ENCODE data around the gene CDK16. TPM values are rescaled to one million over a fixed set of nuclear protein-coding genes. Genes with fewer than 3 reads are reported as not detected.

Gene CDK16
- total RNA-seq, 4 donors from 2014 or later: 105 to 181 (median 151) TPM

- Histone ChIP-seq H3K36me3 (peaks cover 0 to 7% (median 3%) of the 10 kb centered on the region in 4 donors), H3K4me3 (no peak overlapping the region), H3K9me3 (no peaks in the 10 kb centered on the region), H3K27me3 (no peaks in the 10 kb centered on the region), H3K4me1 (no peaks in the 10 kb centered on the region), H3K27ac (no peak overlapping the region)
- intact Hi-C loops (cut with DNase I; ENCODE audit: low total_unique reads) (no loop called here), in situ Hi-C loops (cut with MboI; ENCODE audit: low pct_ligation_motif_present in 1 of 4, low pct_unique_long_range_greater_than_20kb in 1 of 4, low sequenced_read_pairs in 3 of 4) (loop anchor here in 3 of 4 donors (25.0 kb wide), 2 partner anchors 206 to 331 kb away; no protein-coding TSS in a partner anchor)
- no peak for TF ChIP-seq CTCF (IDR thresholded peaks at IDR 0.05)
- no peak for TF ChIP-seq EP300 (IDR thresholded peaks at IDR 0.05; ENCODE audit: low read depth)
- TF ChIP-seq POLR2AphosphoS5 (IDR thresholded peaks at IDR 0.05): no peak
- no peak for TF ChIP-seq POLR2A (IDR thresholded peaks at IDR 0.05)
- DNase-seq: no peak
- WGBS, 2 donors (ENCODE audit: low coverage in 1 of 2): 89% methylated on average over 7 of the region's 10 CpGs; no CpG with 5 or more reads in 1 of the 2 donors
Measured at GRCh38 chrX:47181301-47181700, 37.2 kb upstream of the CDK16 start.

- Histone ChIP-seq H3K27ac (no peak overlapping the region), H3K36me3 (peaks cover 0 to 7% (median 3%) of the 10 kb centered on the region in 4 donors), H3K4me1 (no peaks in the 10 kb centered on the region), H3K27me3 (no peaks in the 10 kb centered on the region), H3K9me3 (no peaks in the 10 kb centered on the region), H3K4me3 (no peak overlapping the region)
- TF ChIP-seq CTCF (IDR thresholded peaks at IDR 0.05) (no peak), POLR2A (IDR thresholded peaks at IDR 0.05) (no peak), POLR2AphosphoS5 (IDR thresholded peaks at IDR 0.05) (no peak), EP300 (IDR thresholded peaks at IDR 0.05; ENCODE audit: low read depth) (no peak)
- intact Hi-C loops (cut with DNase I; ENCODE audit: low total_unique reads): no loop called here
- in situ Hi-C loops (cut with MboI; ENCODE audit: low pct_ligation_motif_present in 1 of 4, low pct_unique_long_range_greater_than_20kb in 1 of 4, low sequenced_read_pairs in 3 of 4): loop anchor here in 3 of 4 donors (25.0 kb wide), 2 partner anchors 205 to 330 kb away; no protein-coding TSS in a partner anchor
- 95% methylated on average over 9 of the region's 9 CpGs; no CpG with 5 or more reads in 1 of the 2 donors for WGBS, 2 donors (ENCODE audit: low coverage in 1 of 2)
- no peak for DNase-seq
Measured at GRCh38 chrX:47182106-47182700, 36.3 kb upstream of the CDK16 start.

- peaks cover 0 to 7% (median 3%) of the 10 kb centered on the region in 4 donors for H3K36me3 ChIP-seq
- in situ Hi-C loops (cut with MboI; ENCODE audit: low pct_ligation_motif_present in 1 of 4, low pct_unique_long_range_greater_than_20kb in 1 of 4, low sequenced_read_pairs in 3 of 4) (loop anchor here in 3 of 4 donors (25.0 kb wide), 2 partner anchors 203 to 328 kb away; no protein-coding TSS in a partner anchor), intact Hi-C loops (cut with DNase I; ENCODE audit: low total_unique reads) (no loop called here)
Measured at GRCh38 chrX:47184486-47184885, 34.0 kb upstream of the CDK16 start.

More at GRCh38 chrX:47184486-47184885, 34.0 kb upstream of the CDK16 start:
- Histone ChIP-seq H3K4me1 (no peaks in the 10 kb centered on the region), H3K4me3 (no peak overlapping the region), H3K27ac (no peak overlapping the region), H3K27me3 (no peaks in the 10 kb centered on the region), H3K9me3 (no peaks in the 10 kb centered on the region)
- WGBS, 2 donors (ENCODE audit: low coverage in 1 of 2): 86% methylated on average over 4 of the region's 4 CpGs; no CpG with 5 or more reads in 1 of the 2 donors
- DNase-seq: no peak
- no peak for TF ChIP-seq POLR2A (IDR thresholded peaks at IDR 0.05)
- no peak for TF ChIP-seq EP300 (IDR thresholded peaks at IDR 0.05; ENCODE audit: low read depth)
- no peak for TF ChIP-seq POLR2AphosphoS5 (IDR thresholded peaks at IDR 0.05)
- TF ChIP-seq CTCF (IDR thresholded peaks at IDR 0.05): no peak

Data from transverse colon (tissue), 4 donors.